ENCODE data around the gene SPPL3. TPM values are rescaled to one million over a fixed set of nuclear protein-coding genes. Genes with fewer than 3 reads are reported as not detected.

Gene SPPL3
- total RNA-seq, 1 experiment from 2014 or later: 32.5 TPM

DNA sequence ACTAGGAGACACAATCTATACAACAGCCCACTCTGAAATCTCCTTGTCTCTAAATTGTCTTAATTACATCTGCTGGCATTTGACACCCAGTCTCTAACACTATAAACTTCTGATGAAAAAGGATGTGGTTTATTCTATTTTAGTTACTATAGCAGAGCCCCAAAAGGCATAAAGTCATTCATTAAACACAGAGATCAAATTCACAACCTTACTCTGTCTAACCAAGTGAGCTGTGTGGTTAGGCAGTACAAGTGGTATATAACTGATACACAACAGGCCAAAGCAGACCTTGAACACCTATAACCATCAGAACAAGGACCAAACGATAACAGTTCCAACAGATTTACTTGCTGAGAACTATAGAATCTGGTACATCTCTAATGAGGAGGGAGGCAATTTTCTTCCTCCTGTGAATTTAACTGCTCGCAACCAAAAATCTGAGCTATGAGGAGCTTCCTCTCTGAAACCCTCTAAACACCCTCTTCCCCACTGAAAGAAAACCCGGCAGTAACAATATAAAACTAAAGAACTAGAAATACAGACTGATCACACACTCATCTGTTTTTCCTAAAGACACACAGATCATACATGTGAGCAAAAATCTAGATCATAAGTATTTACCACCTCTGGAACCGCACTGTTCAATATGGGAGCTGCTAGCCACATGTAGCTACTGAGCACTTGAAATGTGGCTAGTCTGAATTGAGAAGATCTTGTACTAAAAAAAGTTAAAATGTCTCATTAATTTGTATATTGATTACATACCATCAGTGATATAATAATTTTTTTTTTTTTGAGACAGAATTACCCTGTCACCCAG lies 17.7 kb downstream of the SPPL3 start:
- CTCF ChIA-PET: interaction anchor here (0.8 to 1.2 kb wide), 3 partner anchors 30 to 119 kb away, joined by 3 to 5 read pairs (median 3); no protein-coding TSS in a partner anchor
- Mint-ChIP-seq H3K36me3 (no peaks in the 10 kb centered on the region), H3K4me1 (peaks cover 10% of the 10 kb centered on the region), H3K9me3 (no peaks in the 10 kb centered on the region), H3K27ac (no peak overlapping the region), H3K27me3 (ENCODE audit: low read depth) (no peaks in the 10 kb centered on the region), H3K4me3 (no peak overlapping the region)
- TF ChIP-seq, protein P1, sequence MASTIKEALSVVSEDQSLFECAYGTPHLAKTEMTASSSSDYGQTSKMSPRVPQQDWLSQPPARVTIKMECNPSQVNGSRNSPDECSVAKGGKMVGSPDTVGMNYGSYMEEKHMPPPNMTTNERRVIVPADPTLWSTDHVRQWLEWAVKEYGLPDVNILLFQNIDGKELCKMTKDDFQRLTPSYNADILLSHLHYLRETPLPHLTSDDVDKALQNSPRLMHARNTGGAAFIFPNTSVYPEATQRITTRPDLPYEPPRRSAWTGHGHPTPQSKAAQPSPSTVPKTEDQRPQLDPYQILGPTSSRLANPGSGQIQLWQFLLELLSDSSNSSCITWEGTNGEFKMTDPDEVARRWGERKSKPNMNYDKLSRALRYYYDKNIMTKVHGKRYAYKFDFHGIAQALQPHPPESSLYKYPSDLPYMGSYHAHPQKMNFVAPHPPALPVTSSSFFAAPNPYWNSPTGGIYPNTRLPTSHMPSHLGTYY (CRISPR knock-in tag; IDR thresholded peaks at IDR 0.05): no peak
- TF ChIP-seq ATF1 (CRISPR knock-in tag; IDR thresholded peaks at IDR 0.05): no peak
- TF ChIP-seq, protein P2, sequence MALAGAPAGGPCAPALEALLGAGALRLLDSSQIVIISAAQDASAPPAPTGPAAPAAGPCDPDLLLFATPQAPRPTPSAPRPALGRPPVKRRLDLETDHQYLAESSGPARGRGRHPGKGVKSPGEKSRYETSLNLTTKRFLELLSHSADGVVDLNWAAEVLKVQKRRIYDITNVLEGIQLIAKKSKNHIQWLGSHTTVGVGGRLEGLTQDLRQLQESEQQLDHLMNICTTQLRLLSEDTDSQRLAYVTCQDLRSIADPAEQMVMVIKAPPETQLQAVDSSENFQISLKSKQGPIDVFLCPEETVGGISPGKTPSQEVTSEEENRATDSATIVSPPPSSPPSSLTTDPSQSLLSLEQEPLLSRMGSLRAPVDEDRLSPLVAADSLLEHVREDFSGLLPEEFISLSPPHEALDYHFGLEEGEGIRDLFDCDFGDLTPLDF (CRISPR knock-in tag; IDR thresholded peaks at IDR 0.05): no peak
- no peak for TF ChIP-seq CBFB (CRISPR knock-in tag; IDR thresholded peaks at IDR 0.05; ENCODE audit: low read depth)
- no peak for TF ChIP-seq ZNF219 (CRISPR knock-in tag; IDR thresholded peaks at IDR 0.05; ENCODE audit: borderline replicate concordance)
- TF ChIP-seq FOXJ3 (CRISPR knock-in tag; IDR thresholded peaks at IDR 0.05; ENCODE audit: borderline replicate concordance): no peak
- no peak for TF ChIP-seq SP1 (CRISPR knock-in tag; conservative IDR thresholded peaks at IDR 0.05)
- TF ChIP-seq OVOL2 (CRISPR knock-in tag; IDR thresholded peaks at IDR 0.05; ENCODE audit: borderline replicate concordance): no peak
- no peak for TF ChIP-seq NR1H2 (CRISPR knock-in tag; IDR thresholded peaks at IDR 0.05)
- TF ChIP-seq SMAD4 (CRISPR knock-in tag; IDR thresholded peaks at IDR 0.05): no peak
- no peak for TF ChIP-seq JUN (CRISPR knock-in tag; IDR thresholded peaks at IDR 0.05)
- TF ChIP-seq GABPB1 (CRISPR knock-in tag; IDR thresholded peaks at IDR 0.05): no peak
- TF ChIP-seq FOXK1 (CRISPR knock-in tag; IDR thresholded peaks at IDR 0.05): no peak
- no peak for TF ChIP-seq NFYB (CRISPR knock-in tag; conservative IDR thresholded peaks at IDR 0.05; ENCODE audit: low read depth)
- TF ChIP-seq NR2C2 (CRISPR knock-in tag; IDR thresholded peaks at IDR 0.05): no peak
- TF ChIP-seq, protein P3, sequence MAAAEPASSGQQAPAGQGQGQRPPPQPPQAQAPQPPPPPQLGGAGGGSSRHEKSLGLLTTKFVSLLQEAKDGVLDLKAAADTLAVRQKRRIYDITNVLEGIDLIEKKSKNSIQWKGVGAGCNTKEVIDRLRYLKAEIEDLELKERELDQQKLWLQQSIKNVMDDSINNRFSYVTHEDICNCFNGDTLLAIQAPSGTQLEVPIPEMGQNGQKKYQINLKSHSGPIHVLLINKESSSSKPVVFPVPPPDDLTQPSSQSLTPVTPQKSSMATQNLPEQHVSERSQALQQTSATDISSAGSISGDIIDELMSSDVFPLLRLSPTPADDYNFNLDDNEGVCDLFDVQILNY (CRISPR knock-in tag; IDR thresholded peaks at IDR 0.05): no peak
- no peak for TF ChIP-seq TCF7 (CRISPR knock-in tag; IDR thresholded peaks at IDR 0.05; ENCODE audit: low read depth)
- TF ChIP-seq, protein P4, sequence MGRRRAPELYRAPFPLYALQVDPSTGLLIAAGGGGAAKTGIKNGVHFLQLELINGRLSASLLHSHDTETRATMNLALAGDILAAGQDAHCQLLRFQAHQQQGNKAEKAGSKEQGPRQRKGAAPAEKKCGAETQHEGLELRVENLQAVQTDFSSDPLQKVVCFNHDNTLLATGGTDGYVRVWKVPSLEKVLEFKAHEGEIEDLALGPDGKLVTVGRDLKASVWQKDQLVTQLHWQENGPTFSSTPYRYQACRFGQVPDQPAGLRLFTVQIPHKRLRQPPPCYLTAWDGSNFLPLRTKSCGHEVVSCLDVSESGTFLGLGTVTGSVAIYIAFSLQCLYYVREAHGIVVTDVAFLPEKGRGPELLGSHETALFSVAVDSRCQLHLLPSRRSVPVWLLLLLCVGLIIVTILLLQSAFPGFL (CRISPR knock-in tag; IDR thresholded peaks at IDR 0.05; ENCODE audit: borderline replicate concordance): no peak
- TF ChIP-seq, protein P5, sequence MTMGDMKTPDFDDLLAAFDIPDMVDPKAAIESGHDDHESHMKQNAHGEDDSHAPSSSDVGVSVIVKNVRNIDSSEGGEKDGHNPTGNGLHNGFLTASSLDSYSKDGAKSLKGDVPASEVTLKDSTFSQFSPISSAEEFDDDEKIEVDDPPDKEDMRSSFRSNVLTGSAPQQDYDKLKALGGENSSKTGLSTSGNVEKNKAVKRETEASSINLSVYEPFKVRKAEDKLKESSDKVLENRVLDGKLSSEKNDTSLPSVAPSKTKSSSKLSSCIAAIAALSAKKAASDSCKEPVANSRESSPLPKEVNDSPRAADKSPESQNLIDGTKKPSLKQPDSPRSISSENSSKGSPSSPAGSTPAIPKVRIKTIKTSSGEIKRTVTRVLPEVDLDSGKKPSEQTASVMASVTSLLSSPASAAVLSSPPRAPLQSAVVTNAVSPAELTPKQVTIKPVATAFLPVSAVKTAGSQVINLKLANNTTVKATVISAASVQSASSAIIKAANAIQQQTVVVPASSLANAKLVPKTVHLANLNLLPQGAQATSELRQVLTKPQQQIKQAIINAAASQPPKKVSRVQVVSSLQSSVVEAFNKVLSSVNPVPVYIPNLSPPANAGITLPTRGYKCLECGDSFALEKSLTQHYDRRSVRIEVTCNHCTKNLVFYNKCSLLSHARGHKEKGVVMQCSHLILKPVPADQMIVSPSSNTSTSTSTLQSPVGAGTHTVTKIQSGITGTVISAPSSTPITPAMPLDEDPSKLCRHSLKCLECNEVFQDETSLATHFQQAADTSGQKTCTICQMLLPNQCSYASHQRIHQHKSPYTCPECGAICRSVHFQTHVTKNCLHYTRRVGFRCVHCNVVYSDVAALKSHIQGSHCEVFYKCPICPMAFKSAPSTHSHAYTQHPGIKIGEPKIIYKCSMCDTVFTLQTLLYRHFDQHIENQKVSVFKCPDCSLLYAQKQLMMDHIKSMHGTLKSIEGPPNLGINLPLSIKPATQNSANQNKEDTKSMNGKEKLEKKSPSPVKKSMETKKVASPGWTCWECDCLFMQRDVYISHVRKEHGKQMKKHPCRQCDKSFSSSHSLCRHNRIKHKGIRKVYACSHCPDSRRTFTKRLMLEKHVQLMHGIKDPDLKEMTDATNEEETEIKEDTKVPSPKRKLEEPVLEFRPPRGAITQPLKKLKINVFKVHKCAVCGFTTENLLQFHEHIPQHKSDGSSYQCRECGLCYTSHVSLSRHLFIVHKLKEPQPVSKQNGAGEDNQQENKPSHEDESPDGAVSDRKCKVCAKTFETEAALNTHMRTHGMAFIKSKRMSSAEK (CRISPR knock-in tag; IDR thresholded peaks at IDR 0.05; ENCODE audit: borderline replicate concordance): no peak
- no peak for TF ChIP-seq JAZF1 (CRISPR knock-in tag; IDR thresholded peaks at IDR 0.05)
- ATAC-seq: no peak
- no peak for DNase-seq (ENCODE audit: low spot score)
- POLR2A ChIA-PET: no interaction called here
